Lung (tissue), 12 donors: ENCODE data around the gene SNTG2. TPM values are rescaled to one million over a fixed set of nuclear protein-coding genes. Genes with fewer than 3 reads are reported as not detected.

ENCODE experiments used
- ATAC-seq: fragments of 200-7000 bp; cut with Tn5 transposase; one replicate; pipeline ENCODE4 v1.9.1; 2020; ENCODE audit warnings: moderate number of reproducible peaks; ENCODE audit not compliant: insufficient read depth, low FRiP score
- DNase-seq, 3 donors: peaks; one replicate each; pipeline ENCODE4 v3.0.0-alpha.2; 2013 to 2017
- H3K27ac ChIP-seq, 2 donors: one replicate each; pipeline ENCODE4 v1.5.1; 2013; ENCODE audit warnings: mild to moderate bottlenecking in 2 of 2, moderate library complexity in 2 of 2, control low read depth in 1 of 2, inconsistent platforms in 1 of 2, low read depth in 1 of 2, low read length in 1 of 2
- H3K27me3 ChIP-seq, 3 donors: one replicate each; pipeline ENCODE4 v1.5.1; 2013; ENCODE audit warnings: low read length in 2 of 3; ENCODE audit not compliant: control insufficient read depth in 3 of 3, insufficient read depth in 3 of 3
- H3K36me3 ChIP-seq, 4 donors: one replicate each; pipeline ENCODE4 v1.5.1; 2013; ENCODE audit warnings: low read length in 4 of 4, mild to moderate bottlenecking in 1 of 4, moderate library complexity in 1 of 4; ENCODE audit not compliant: control insufficient read depth in 4 of 4, insufficient read depth in 4 of 4
- H3K4me1 ChIP-seq, 5 donors: one replicate each; pipeline ENCODE4 v1.5.1; 2013; ENCODE audit warnings: low read length in 5 of 5, mild to moderate bottlenecking in 2 of 5, moderate library complexity in 1 of 5; ENCODE audit not compliant: control insufficient read depth in 5 of 5, insufficient read depth in 5 of 5
- H3K4me3 ChIP-seq: one replicate; pipeline ENCODE4 v1.5.1; 2013; ENCODE audit warnings: mild to moderate bottlenecking, control low read depth, moderate library complexity
- H3K9ac ChIP-seq, 2 donors: one replicate each; pipeline ENCODE4 v1.5.1; 2013; ENCODE audit warnings: low read length in 2 of 2, control low read depth in 1 of 2; ENCODE audit not compliant: insufficient read depth in 1 of 2
- H3K9me3 ChIP-seq, 4 donors: one replicate each; pipeline ENCODE4 v1.5.1; 2013; ENCODE audit warnings: low read length in 3 of 4, mild to moderate bottlenecking in 1 of 4, moderate library complexity in 1 of 4; ENCODE audit not compliant: control insufficient read depth in 4 of 4, insufficient read depth in 3 of 4
- WGBS, 2 donors: extraction: QIAGEN DNeasy Blood & Tissue Kit; methylation state at CpG; one replicate each; pipeline ENCODE4 v1.1.7; 2013; 5-methylcytosine and 5-hydroxymethylcytosine counted together
- polyA plus RNA-seq, 2 donors: library from polyadenylated mRNA; stranded (reverse); fragments of 200-250 nt; gene quantifications; one replicate each; pipeline ENCODE4 v1.2.1, GENCODE V29; 2013
- total RNA-seq, 2 donors: library from RNA; depleted of rRNA in 1 of 2; stranded (reverse); fragments of >200 nt in 1 of 2; gene quantifications; one replicate each; pipeline ENCODE4 v1.2.1, GENCODE V29; 2014 to 2021
- TF ChIP-seq, protein P1 (sequence below): IDR thresholded peaks from 2 replicates; pipeline ENCODE4 v1.5.1; 2012; ENCODE audit warnings: mild to moderate bottlenecking; ENCODE audit errors: control extremely low read depth, extremely low read depth
- donor health status: control.
- donor health status: control.
- donor health status: Bipolar disorder and iron deficiency.
- donor health status: healthy.
- donor health status: DM: yes; HTN: yes; CAD: no.

The SNTG2 gene
- total and polyA plus RNA-seq, 4 donors, result 0.31 to 1.8 (median 1.2) TPM

- ATAC-seq, result no peak
- Histone ChIP-seq H3K4me1 (no peaks in the 10 kb centered on the region), H3K9me3 (peaks cover 0 to 2% (median 0%) of the 10 kb centered on the region in 4 donors), H3K27me3 (no peaks in the 10 kb centered on the region), H3K27ac (no peak overlapping the region), H3K36me3 (no peaks in the 10 kb centered on the region), H3K9ac (no peak overlapping the region), H3K4me3 (no peak overlapping the region)
- 87 to 90% methylated on average over 8 of the region's 8 CpGs for WGBS, 2 donors
- TF ChIP-seq, protein P1, sequence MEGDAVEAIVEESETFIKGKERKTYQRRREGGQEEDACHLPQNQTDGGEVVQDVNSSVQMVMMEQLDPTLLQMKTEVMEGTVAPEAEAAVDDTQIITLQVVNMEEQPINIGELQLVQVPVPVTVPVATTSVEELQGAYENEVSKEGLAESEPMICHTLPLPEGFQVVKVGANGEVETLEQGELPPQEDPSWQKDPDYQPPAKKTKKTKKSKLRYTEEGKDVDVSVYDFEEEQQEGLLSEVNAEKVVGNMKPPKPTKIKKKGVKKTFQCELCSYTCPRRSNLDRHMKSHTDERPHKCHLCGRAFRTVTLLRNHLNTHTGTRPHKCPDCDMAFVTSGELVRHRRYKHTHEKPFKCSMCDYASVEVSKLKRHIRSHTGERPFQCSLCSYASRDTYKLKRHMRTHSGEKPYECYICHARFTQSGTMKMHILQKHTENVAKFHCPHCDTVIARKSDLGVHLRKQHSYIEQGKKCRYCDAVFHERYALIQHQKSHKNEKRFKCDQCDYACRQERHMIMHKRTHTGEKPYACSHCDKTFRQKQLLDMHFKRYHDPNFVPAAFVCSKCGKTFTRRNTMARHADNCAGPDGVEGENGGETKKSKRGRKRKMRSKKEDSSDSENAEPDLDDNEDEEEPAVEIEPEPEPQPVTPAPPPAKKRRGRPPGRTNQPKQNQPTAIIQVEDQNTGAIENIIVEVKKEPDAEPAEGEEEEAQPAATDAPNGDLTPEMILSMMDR, result no peak
- no peak for DNase-seq
These were observed 39.3 kb downstream of the SNTG2 start for GRCh38 chr2:989781-990467.

DNA sequence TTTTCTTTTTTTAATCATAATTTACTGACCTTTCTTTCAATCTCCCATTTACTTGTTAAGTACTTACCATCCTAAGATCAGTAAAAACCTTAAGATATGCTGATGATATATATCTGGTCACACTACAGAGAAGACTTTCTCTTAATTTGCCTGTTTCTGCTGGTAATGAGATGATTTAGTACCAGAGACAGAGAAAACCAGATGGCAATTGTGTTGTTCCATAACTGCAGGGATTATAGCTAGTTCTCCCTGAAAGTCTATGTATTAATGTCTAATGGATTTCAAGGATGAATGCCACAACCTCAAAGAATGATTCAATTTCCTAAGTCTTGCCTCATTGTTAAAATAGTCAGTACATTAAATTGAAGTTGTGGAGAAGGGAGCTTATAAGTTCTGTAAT, 40.3 kb downstream of the SNTG2 start:
- DNase-seq (no peak), ATAC-seq (no peak)
- Histone ChIP-seq H3K27me3 (no peaks in the 10 kb centered on the region), H3K4me3 (no peak overlapping the region), H3K27ac (no peak overlapping the region), H3K9me3 (peaks cover 0 to 2% (median 0%) of the 10 kb centered on the region in 4 donors), H3K4me1 (no peaks in the 10 kb centered on the region), H3K36me3 (no peaks in the 10 kb centered on the region), H3K9ac (no peak overlapping the region)
- TF ChIP-seq, protein P1, result no peak

GRCh38 chr2:1002350-1002749, 51.7 kb downstream of the SNTG2 start:
- no peaks in the 10 kb centered on the region for H3K4me1 ChIP-seq
- ATAC-seq, result no peak
- WGBS, 2 donors, result 79 to 85% methylated on average over 2 of the region's 2 CpGs

More at GRCh38 chr2:1002350-1002749, 51.7 kb downstream of the SNTG2 start:
- DNase-seq, result no peak
- Histone ChIP-seq H3K4me3 (no peak overlapping the region), H3K27ac (no peak overlapping the region), H3K9ac (no peak overlapping the region), H3K27me3 (peaks cover 0 to 2% (median 0%) of the 10 kb centered on the region in 3 donors), H3K9me3 (peaks cover 0 to 2% (median 0%) of the 10 kb centered on the region in 4 donors), H3K36me3 (no peaks in the 10 kb centered on the region)
- TF ChIP-seq, protein P1, result no peak
